HCT116 (cell line): ENCODE measurements around the gene ZXDC. TPM values are rescaled to one million over a fixed set of nuclear protein-coding genes. Genes with fewer than 3 reads are reported as not detected.

Experiments
- ATAC-seq: fragments of 200-7000 bp; cut with Tn5 transposase; 2 replicates; pipeline ENCODE4 v1.9.1; 2020; ENCODE audit warnings: mild to moderate bottlenecking, moderate library complexity
- BruUV-seq: library from RNA; stranded (reverse); fragments of 400-500 nt; replicated peaks from 2 replicates; lab custom pipeline; 2021; lab: Mats Ljungman, UMichigan
- CTCF ChIA-PET: fragments of 300-600 bp; sonication (Branson Sonifier 250); formaldehyde crosslinking; loops from one replicate; lab custom pipeline; 2021; ENCODE audit warnings: antibody characterized with exemption; lab: Charles Lee
- POLR2A ChIA-PET: fragments of 300-600, 350-600 bp; sonication (Branson Sonifier 250); formaldehyde crosslinking; loops from one replicate; lab custom pipeline; 2021; ENCODE audit warnings: antibody characterized with exemption; lab: Charles Lee
- RAD21 ChIA-PET, 2 experiments: fragments of 300-600 bp; sonication (Branson Sonifier 250); formaldehyde crosslinking; loops; one replicate each; lab custom pipeline; 2023; ENCODE audit warnings: low total read pairs in 2 of 2; ENCODE audit not compliant: uncharacterized antibody in 2 of 2, unreplicated experiment in 2 of 2, low non-redundant PET in 1 of 2; lab: Charles Lee
- DNase-seq: peaks from one replicate; pipeline ENCODE4 v3.0.0-alpha.2; 2010; ENCODE audit warnings: low read depth, low spot score
- H2AFZ ChIP-seq: fragments of 200-600 bp; shearing (Covaris generic), sonication (generic); 2 replicates; pipeline ENCODE4 v1.6.1; 2017; ENCODE audit warnings: low read depth, mixed run types, mixed read lengths, antibody characterized with exemption, low read length; ENCODE audit not compliant: poor library complexity, severe bottlenecking
- H3K27ac ChIP-seq: 2 replicates; pipeline ENCODE4 v1.5.1; 2012; ENCODE audit warnings: low read depth, low read length
- H3K27me3 ChIP-seq: fragments of 200-600 bp; sonication (generic); 2 replicates; pipeline ENCODE4 v1.6.1; 2016; ENCODE audit warnings: mixed run types, low read length, mixed read lengths; ENCODE audit not compliant: insufficient read depth
- H3K36me3 ChIP-seq, 2 experiments: fragments of 200-500 bp in 1 of 2; fragments of 200-600 bp in 1 of 2; sonication (Bioruptor generic) in 1 of 2; sonication (generic) in 1 of 2; 2 replicates each; pipeline versions ENCODE4 v1.5.1 to v1.6.1; 2014 to 2016; ENCODE audit warnings: low read length in 2 of 2, inconsistent platforms in 1 of 2, mixed read lengths in 1 of 2, mixed run types in 1 of 2; ENCODE audit not compliant: insufficient read depth in 2 of 2, control insufficient read depth in 1 of 2
- H3K4me1 ChIP-seq, 2 experiments: fragments of 200-600 bp in 1 of 2; sonication (generic) in 1 of 2; 2 replicates each; pipeline versions ENCODE4 v1.5.1 to v1.6.1; 2012 to 2017; ENCODE audit warnings: low read length in 2 of 2, inconsistent platforms in 1 of 2, mild to moderate bottlenecking in 1 of 2, mixed read lengths in 1 of 2, mixed run types in 1 of 2, moderate library complexity in 1 of 2; ENCODE audit not compliant: insufficient read depth in 2 of 2, control insufficient read depth in 1 of 2
- H3K4me2 ChIP-seq: fragments of 200-600 bp; sonication (generic); 2 replicates; pipeline ENCODE4 v1.6.1; 2017; ENCODE audit warnings: mixed run types, low read length, mixed read lengths
- H3K4me3 ChIP-seq, 2 experiments: fragments of 200-600 bp in 1 of 2; sonication (generic) in 1 of 2; replicated peaks in 1 of 2; 2 replicates each; pipeline ENCODE4 v1.5.1; 2011 to 2016; ENCODE audit warnings: low read length in 2 of 2, control low read depth in 1 of 2, low read depth in 1 of 2, mild to moderate bottlenecking in 1 of 2, mixed read lengths in 1 of 2, mixed run types in 1 of 2
- H3K79me2 ChIP-seq: fragments of 200-600 bp; sonication (generic); 2 replicates; pipeline ENCODE4 v1.6.1; 2017; ENCODE audit warnings: mild to moderate bottlenecking, mixed run types, low read length, moderate library complexity, mixed read lengths; ENCODE audit not compliant: insufficient read depth
- H3K9ac ChIP-seq: fragments of 200-600 bp; sonication (generic); 2 replicates; pipeline ENCODE4 v1.6.1; 2016; ENCODE audit warnings: low read length, mixed read lengths
- H3K9me2 ChIP-seq: fragments of 200-600 bp; sonication (generic), shearing (Covaris generic); 2 replicates; pipeline ENCODE4 v1.6.1; 2017; ENCODE audit warnings: mixed run types, mild to moderate bottlenecking, moderate library complexity; ENCODE audit not compliant: insufficient read depth
- H3K9me3 ChIP-seq, 2 experiments: fragments of 200-500 bp in 1 of 2; fragments of 200-600 bp in 1 of 2; sonication (Bioruptor generic) in 1 of 2; sonication (generic) in 1 of 2; 2 replicates each; pipeline ENCODE4 v1.6.1; 2014 to 2017; ENCODE audit warnings: low read length in 2 of 2, mixed read lengths in 2 of 2, inconsistent platforms in 1 of 2, low read depth in 1 of 2, mild to moderate bottlenecking in 1 of 2, mixed run types in 1 of 2, moderate library complexity in 1 of 2; ENCODE audit not compliant: control insufficient read depth in 1 of 2, insufficient read depth in 1 of 2
- H4K20me1 ChIP-seq: fragments of 200-600 bp; sonication (generic), shearing (Covaris generic); 2 replicates; pipeline ENCODE4 v1.6.1; 2017; ENCODE audit warnings: mixed run types, mild to moderate bottlenecking, moderate library complexity; ENCODE audit not compliant: insufficient read depth
- CEBPB ChIP-seq: IDR thresholded peaks from 2 replicates; pipeline ENCODE4 v1.6.1; 2012; ENCODE audit warnings: low read depth
- EGR1 ChIP-seq: IDR thresholded peaks from 2 replicates; pipeline ENCODE4 v1.6.1; 2012; ENCODE audit warnings: low read depth
- JUND ChIP-seq: IDR thresholded peaks from 2 replicates; pipeline ENCODE4 v1.6.1; 2012
- POLR2A ChIP-seq: IDR thresholded peaks from 2 replicates; pipeline ENCODE4 v1.7.0; 2011; ENCODE audit warnings: borderline replicate concordance; ENCODE audit not compliant: insufficient read depth, insufficient read length; ENCODE audit errors: extremely low read depth
- POLR2AphosphoS5 ChIP-seq: IDR thresholded peaks from 2 replicates; pipeline ENCODE4 v1.6.1; 2011; ENCODE audit warnings: mild to moderate bottlenecking, low read depth, low read length, moderate library complexity
- RAD21 ChIP-seq: IDR thresholded peaks from 2 replicates; pipeline ENCODE4 v1.6.1; 2012; ENCODE audit warnings: low read depth, mild to moderate bottlenecking
- REST ChIP-seq: IDR thresholded peaks from 2 replicates; pipeline ENCODE4 v1.6.1; 2012; ENCODE audit warnings: low read depth
- SIN3A ChIP-seq: IDR thresholded peaks from 2 replicates; pipeline ENCODE4 v1.6.1; 2012; ENCODE audit warnings: low read depth
- SP1 ChIP-seq: IDR thresholded peaks from 2 replicates; pipeline ENCODE4 v1.6.1; 2012; ENCODE audit warnings: low read depth
- SRF ChIP-seq: IDR thresholded peaks from 2 replicates; pipeline ENCODE4 v1.6.1; 2012; ENCODE audit warnings: low read depth
- TCF7L2 ChIP-seq: IDR thresholded peaks from 2 replicates; pipeline ENCODE4 v1.7.0; 2011; ENCODE audit warnings: borderline replicate concordance, inconsistent platforms; ENCODE audit not compliant: insufficient read depth, insufficient read length; ENCODE audit errors: extremely low read depth
- ZBTB33 ChIP-seq: IDR thresholded peaks from 2 replicates; pipeline ENCODE4 v1.6.1; 2011; ENCODE audit warnings: mild to moderate bottlenecking, low read length, moderate library complexity; ENCODE audit not compliant: insufficient replicate concordance; ENCODE audit errors: extremely low read depth
- intact Hi-C: fragments of 100-400 bp; cut with micrococcal nuclease; formaldehyde crosslinking; loops from 2 replicates; pipeline ENCODE4 v1.10.0; 2022
- total RNA-seq: library from RNA; stranded (reverse); gene quantifications from one replicate; pipeline ENCODE4 v1.2.1, GENCODE V29; 2021; ENCODE audit not compliant: unreplicated experiment

Gene ZXDC
- total RNA-seq, 1 experiment from 2014 or later = 29.9 TPM

- Histone ChIP-seq H3K4me1 (peaks cover 0 to 8% of the 10 kb centered on the region in 2 experiments; a peak in 2 of 4 replicates), H3K36me3 (no peaks in the 10 kb centered on the region), H3K9me2 (no peaks in the 10 kb centered on the region), H2AFZ (no peak overlapping the region), H3K4me2 (no peak overlapping the region), H3K9me3 (no peaks in the 10 kb centered on the region), H3K9ac (no peak overlapping the region), H3K27ac (no peak overlapping the region), H3K79me2 (no peaks in the 10 kb centered on the region), H3K4me3 (no peak overlapping the region), H3K27me3 (peaks cover 7% of the 10 kb centered on the region; the same call in 1 of the 2 replicates), H4K20me1 (no peaks in the 10 kb centered on the region)
- DNase-seq = no peak
- POLR2A ChIA-PET = no interaction called here
- no peak for ATAC-seq
- BruUV-seq = no TSS peak
- TF ChIP-seq ZBTB33 (no peak), POLR2AphosphoS5 (no peak), SRF (no peak), CEBPB (no peak), TCF7L2 (no peak), POLR2A (no peak), EGR1 (no peak), JUND (no peak)
- CTCF ChIA-PET = no interaction called here
- intact Hi-C loops = no loop called here
- RAD21 ChIA-PET = no interaction called here
Observed at GRCh38 chr3:126503701-126504100, 28.0 kb upstream of the ZXDC start.

GRCh38 chr3:126502656-126503055, 27.0 kb upstream of the ZXDC start:
- no peak overlapping the region for H3K9ac ChIP-seq
- no peak for TF ChIP-seq RAD21
- TF ChIP-seq JUND = no peak
- TF ChIP-seq SP1 = no peak
- no peak for TF ChIP-seq TCF7L2
- TF ChIP-seq REST = no peak
- TF ChIP-seq SIN3A = no peak
- TF ChIP-seq EGR1 = no peak
- no peak for TF ChIP-seq ZBTB33
- H3K27ac ChIP-seq = no peak overlapping the region
- H3K9me2 ChIP-seq = no peaks in the 10 kb centered on the region
- RAD21 ChIA-PET = no interaction called here
- ATAC-seq = no peak
- H3K79me2 ChIP-seq = no peaks in the 10 kb centered on the region
- no peaks in the 10 kb centered on the region for H4K20me1 ChIP-seq
- POLR2A ChIA-PET = no interaction called here
- no peaks in the 10 kb centered on the region for H3K36me3 ChIP-seq
- intact Hi-C loops = no loop called here
- peaks cover 7% of the 10 kb centered on the region; the same call in 1 of the 2 replicates for H3K27me3 ChIP-seq
- DNase-seq = no peak
- no peak overlapping the region for H3K4me3 ChIP-seq
- no peak overlapping the region for H2AFZ ChIP-seq
- no TSS peak for BruUV-seq
- no peaks in the 10 kb centered on the region for H3K9me3 ChIP-seq
- H3K4me2 ChIP-seq = no peak overlapping the region
- CTCF ChIA-PET = no interaction called here
- no peaks in the 10 kb centered on the region for H3K4me1 ChIP-seq
